ENCODE measurements around the gene UTP14A. TPM values are rescaled to one million over a fixed set of nuclear protein-coding genes. Genes with fewer than 3 reads are reported as not detected.

The UTP14A gene
- total and polyA plus RNA-seq, 2 donors (not counting 3 experiments of a cell fraction or from before 2014, with no cell fraction given): 6.5 to 27.7 TPM

GRCh38 chrX:129954804-129955203 is 48.8 kb downstream of the UTP14A start:
- Histone ChIP-seq H3K4me2 (ENCODE audit: insufficient read depth, low read length) (no peak overlapping the region), H4K20me1 (replicated peaks; ENCODE audit: control insufficient read depth, extremely low read depth, insufficient read depth, low read length) (no peaks in the 10 kb centered on the region), H3K4me1 (ENCODE audit: control insufficient read depth, extremely low read depth, insufficient read depth, low read length) (peaks cover 2% of the 10 kb centered on the region), H3K36me3 (ENCODE audit: control insufficient read depth in 2 of 2, extremely low read depth in 1 of 2, insufficient read depth in 2 of 2, low read length in 2 of 2) (no peaks in the 10 kb centered on the region), H3K27ac (ENCODE audit: insufficient read depth, low read depth, low read length) (no peak overlapping the region), H3K4me3 (replicated peaks in 1 of 3; ENCODE audit: insufficient read depth in 1 of 3, low read depth in 1 of 3, low read length in 3 of 3) (no peak overlapping the region), H3K9me1 (replicated peaks; ENCODE audit: control insufficient read depth, extremely low read depth, insufficient read depth, low read length) (no peaks in the 10 kb centered on the region), H3K9me3 (replicated peaks; ENCODE audit: control insufficient read depth, insufficient read depth, low read length) (no peaks in the 10 kb centered on the region), H3K79me2 (ENCODE audit: control insufficient read depth, insufficient read depth, low read length) (no peaks in the 10 kb centered on the region), H2AFZ (ENCODE audit: low read depth, low read length) (no peak overlapping the region), H3K9ac (replicated peaks; ENCODE audit: extremely low read depth, insufficient read depth, low read length) (no peak overlapping the region), H3K27me3 (ENCODE audit: control insufficient read depth in 2 of 2, insufficient read depth in 2 of 2, low read length in 2 of 2) (no peaks in the 10 kb centered on the region)
- ChIA-PET POLR2A (no interaction called here), CTCF (no interaction called here)
- dilution Hi-C loops (cut with MboI; ENCODE audit: extremely low pct_ligation_motif_present, low sequenced_read_pairs) (no loop called here), intact Hi-C loops (cut with micrococcal nuclease) (no loop called here)
- FAIRE-seq (no peak), DNase-seq (ENCODE audit: low read depth, low spot score) (no peak)
- no peak for TF ChIP-seq GATA2 (IDR thresholded peaks at IDR 0.05; ENCODE audit: insufficient read depth, insufficient read length, low read depth, low read length)
- no peak for TF ChIP-seq EZH2 (IDR thresholded peaks at IDR 0.05; ENCODE audit: borderline replicate concordance, low read depth, low read length, severe bottlenecking)
- no peak for TF ChIP-seq MYC (IDR thresholded peaks at IDR 0.05; ENCODE audit: low read depth, low read length)
- TF ChIP-seq POLR2AphosphoS5 (IDR thresholded peaks at IDR 0.05; ENCODE audit: insufficient read depth, low read depth, low read length): no peak
- TF ChIP-seq POLR2A (IDR thresholded peaks at IDR 0.05; ENCODE audit: low read depth, low read length): no peak
- TF ChIP-seq CTCF (IDR thresholded peaks at IDR 0.05; ENCODE audit: extremely low read depth in 1 of 2, insufficient read depth in 1 of 2, low read depth in 1 of 2, low read length in 2 of 2): no peak
- no peak for TF ChIP-seq FOS (IDR thresholded peaks at IDR 0.05; ENCODE audit: borderline replicate concordance, insufficient read depth, low read length)
- TF ChIP-seq, protein P1, sequence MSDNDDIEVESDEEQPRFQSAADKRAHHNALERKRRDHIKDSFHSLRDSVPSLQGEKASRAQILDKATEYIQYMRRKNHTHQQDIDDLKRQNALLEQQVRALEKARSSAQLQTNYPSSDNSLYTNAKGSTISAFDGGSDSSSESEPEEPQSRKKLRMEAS (IDR thresholded peaks at IDR 0.05; ENCODE audit: insufficient read depth, insufficient read length): no peak
- no peak for TF ChIP-seq JUN (IDR thresholded peaks at IDR 0.05; ENCODE audit: borderline replicate concordance, insufficient read depth, insufficient read length, low read depth)
- no TSS peak for BruUV-seq (replicated peaks)

All from endothelial cell of umbilical vein (primary cell).